IPS-18a (cell line): Measurements from ENCODE around the gene UGGT2.
"Not testable (repeated sequence)": the region's sequence is repeated elsewhere in the genome, so short reads cannot be mapped to it uniquely, and the experiment has no call there.

ENCODE experiments used
- H3K27ac ChIP-seq: one replicate; pipeline ENCODE4 v1.5.1; 2013; ENCODE audit warnings: low read length
- H3K27me3 ChIP-seq: one replicate; pipeline ENCODE4 v1.6.1; 2013; ENCODE audit warnings: mild to moderate bottlenecking, low read length; ENCODE audit not compliant: control insufficient read depth, insufficient read depth
- H3K36me3 ChIP-seq: one replicate; pipeline ENCODE4 v1.6.1; 2013; ENCODE audit warnings: low read depth, low read length; ENCODE audit not compliant: control insufficient read depth
- H3K4me1 ChIP-seq: one replicate; pipeline ENCODE4 v1.6.1; 2013; ENCODE audit warnings: low read depth, low read length; ENCODE audit not compliant: control insufficient read depth
- H3K4me3 ChIP-seq: one replicate; pipeline ENCODE4 v1.5.1; 2013; ENCODE audit warnings: low read length
- H3K9ac ChIP-seq: one replicate; pipeline ENCODE4 v1.6.1; 2013; ENCODE audit warnings: mild to moderate bottlenecking, low read length, moderate library complexity
- H3K9me3 ChIP-seq: one replicate; pipeline ENCODE4 v1.6.1; 2013; ENCODE audit warnings: low read depth, low read length; ENCODE audit not compliant: control insufficient read depth

The UGGT2 gene

DNA sequence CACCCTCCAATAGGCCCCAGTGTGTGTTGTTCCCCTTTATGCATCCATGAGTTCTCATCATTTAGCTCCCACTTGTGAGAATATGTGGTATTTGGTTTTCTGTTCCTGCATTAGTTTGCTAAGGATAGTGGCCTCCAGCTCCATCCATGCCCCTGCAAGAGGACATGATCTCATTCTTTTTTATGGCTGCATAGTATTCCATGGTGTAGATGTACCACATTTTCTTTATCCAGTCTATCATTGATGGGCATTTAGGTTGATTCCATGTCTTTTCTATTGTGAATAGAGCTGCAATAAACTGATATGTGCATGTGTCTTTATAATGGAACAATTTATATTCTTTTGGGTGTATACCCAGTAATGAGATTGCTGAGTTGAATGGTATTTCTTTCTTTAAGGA, 263.9 kb downstream of the UGGT2 start:
- H3K4me3 ChIP-seq, H3K9me3 ChIP-seq, H3K9ac ChIP-seq, H3K4me1 ChIP-seq, H3K27ac ChIP-seq, H3K27me3 ChIP-seq: not testable (repeated sequence)
- peaks cover 15% of the 10 kb centered on the region for H3K36me3 ChIP-seq

DNA sequence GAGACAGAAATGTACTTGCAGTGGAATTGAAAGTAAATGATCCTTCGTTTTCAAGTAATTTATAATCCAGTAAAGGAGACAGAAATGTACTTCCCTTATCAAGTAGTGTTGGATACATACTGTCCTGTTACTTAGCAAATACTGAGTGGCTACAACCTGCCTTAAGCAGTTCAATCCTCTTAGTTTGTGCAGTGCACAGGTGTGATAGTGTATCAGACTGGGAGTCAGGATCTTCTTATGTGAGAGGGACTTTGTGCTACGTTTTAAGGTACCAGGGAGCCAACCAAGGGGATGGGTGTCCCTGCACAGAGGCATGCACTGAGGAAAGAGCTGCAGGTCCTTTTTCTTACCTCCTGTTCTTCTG, 265.1 kb downstream of the UGGT2 start:
- Histone ChIP-seq H3K36me3 (peaks cover 15% of the 10 kb centered on the region), H3K9me3 (no peaks in the 10 kb centered on the region), H3K9ac (no peak overlapping the region), H3K27ac (no peak overlapping the region), H3K27me3 (no peaks in the 10 kb centered on the region), H3K4me1 (no peaks in the 10 kb centered on the region), H3K4me3 (no peak overlapping the region)

DNA sequence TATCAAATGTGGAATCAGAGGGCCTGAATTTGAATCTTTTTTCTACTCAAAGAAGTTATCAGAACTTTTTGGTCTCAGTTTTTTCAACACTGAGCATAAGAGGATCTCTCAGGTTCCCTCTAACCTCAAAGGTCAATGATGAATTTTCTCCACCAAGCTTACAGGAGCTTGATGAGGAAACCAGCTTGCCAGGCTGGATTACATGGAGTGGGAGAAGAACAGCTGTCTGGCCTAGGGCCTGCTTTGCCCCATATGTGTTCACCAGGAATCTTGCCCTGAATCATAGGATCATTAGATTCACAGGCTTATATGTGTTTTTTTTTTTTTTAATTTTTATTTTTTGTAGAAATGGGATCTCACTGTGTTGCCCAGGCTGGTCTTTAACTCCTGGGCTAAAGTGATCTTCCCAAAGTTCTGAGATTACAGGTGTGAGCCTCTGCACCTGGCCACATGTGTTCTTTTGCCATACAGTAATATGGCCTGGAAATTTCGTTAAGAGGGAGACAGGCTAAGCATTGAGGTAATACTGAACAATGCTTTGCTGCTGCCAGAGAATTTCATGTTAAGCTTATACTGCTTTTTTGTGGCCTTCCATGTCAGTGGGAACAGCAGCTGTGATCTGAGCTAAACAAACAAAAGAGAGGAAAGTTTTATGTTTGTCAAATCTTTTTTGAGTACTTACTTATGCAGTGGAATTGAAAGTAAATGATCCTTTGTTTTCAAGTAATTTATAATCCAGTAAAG, 265.7 kb downstream of the UGGT2 start:
- Histone ChIP-seq H3K36me3 (peaks cover 15% of the 10 kb centered on the region), H3K4me3 (no peak overlapping the region), H3K27me3 (no peaks in the 10 kb centered on the region), H3K4me1 (no peaks in the 10 kb centered on the region), H3K27ac (no peak overlapping the region), H3K9ac (no peak overlapping the region), H3K9me3 (no peaks in the 10 kb centered on the region)

DNA sequence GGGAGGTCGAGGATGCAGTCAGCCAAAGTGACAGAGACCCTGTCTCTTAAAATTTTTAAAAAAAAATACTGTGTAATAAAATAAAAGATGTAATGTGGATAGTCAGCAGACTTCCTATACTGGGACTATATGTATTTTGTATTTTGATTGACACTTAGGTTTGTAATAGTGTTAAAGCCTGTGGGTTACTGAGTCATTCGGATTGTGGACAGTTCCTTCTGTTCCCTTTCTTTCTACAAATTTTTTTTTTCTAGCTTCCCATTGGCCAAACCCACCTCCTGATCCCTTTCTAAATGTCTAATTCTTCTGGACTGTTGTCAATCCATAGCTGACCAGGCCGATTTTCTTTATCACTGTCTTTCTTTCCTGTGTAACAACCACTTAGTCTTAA, 268.3 kb downstream of the UGGT2 start:
- H3K9me3 ChIP-seq = no peaks in the 10 kb centered on the region
- H3K9ac ChIP-seq = no peak overlapping the region
- no peaks in the 10 kb centered on the region for H3K27me3 ChIP-seq
- H3K4me3 ChIP-seq = no peak overlapping the region
- H3K27ac ChIP-seq = no peak overlapping the region
- H3K4me1 ChIP-seq = no peaks in the 10 kb centered on the region
- H3K36me3 ChIP-seq = peaks cover 3% of the 10 kb centered on the region

DNA sequence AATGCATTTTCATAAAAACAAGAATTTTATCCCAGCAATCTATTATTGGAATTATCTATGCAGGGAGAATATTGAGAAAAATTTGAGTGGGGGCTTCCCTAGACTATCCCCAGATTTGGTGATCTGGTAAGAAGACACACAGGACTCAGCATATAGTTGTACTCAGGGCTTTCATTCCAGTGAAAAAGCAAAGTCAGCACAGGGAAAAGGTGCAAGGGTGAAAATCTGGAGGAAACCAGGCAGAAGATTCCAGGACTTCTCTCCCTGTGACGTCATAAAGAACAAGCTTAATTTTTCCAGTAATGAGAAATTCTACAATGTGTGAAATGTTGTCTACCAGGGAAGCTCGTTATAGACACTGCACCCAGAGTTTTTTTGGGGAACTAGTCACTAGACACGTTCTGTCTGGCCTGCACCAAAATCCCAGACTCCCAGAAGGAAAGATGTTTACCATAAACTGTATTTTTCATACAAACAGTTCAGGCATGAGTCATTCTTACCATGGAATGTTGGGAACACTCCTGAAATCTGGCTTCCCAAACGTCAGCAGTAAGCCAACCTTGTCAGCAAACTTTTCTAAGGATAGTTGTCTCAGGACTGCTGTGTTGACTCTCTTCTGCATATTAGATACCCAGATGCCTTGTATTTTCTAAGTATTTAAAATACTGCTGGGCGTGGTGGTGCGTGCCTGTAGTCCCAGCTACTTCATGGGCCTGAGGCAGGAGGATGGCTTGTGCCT, 268.9 kb downstream of the UGGT2 start:
- H3K27ac ChIP-seq = no peak overlapping the region
- H3K9me3 ChIP-seq = no peaks in the 10 kb centered on the region
- H3K4me1 ChIP-seq = no peaks in the 10 kb centered on the region

DNA sequence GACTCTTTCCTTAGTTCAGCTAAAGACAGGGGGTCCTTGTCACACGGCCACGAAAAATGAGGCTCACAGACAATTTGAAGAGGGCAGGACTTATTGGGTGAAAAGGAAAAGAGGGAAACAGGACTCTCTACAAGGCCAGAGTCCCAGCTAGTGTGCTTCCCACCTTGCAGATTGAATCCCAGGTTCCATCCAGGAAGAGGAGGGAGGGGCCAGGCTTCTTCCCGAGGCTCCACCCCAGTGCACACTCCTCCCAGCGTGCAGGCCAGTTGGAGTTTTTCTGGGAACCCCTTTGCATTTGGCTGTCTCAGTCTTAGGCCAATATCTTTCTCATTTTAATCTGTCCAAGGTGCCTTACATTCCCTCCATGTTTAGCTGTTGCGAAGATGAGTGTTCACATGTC, 269.5 kb downstream of the UGGT2 start:
- Histone ChIP-seq H3K4me3 (no peak overlapping the region), H3K27me3 (no peaks in the 10 kb centered on the region), H3K9ac (no peak overlapping the region), H3K36me3 (peaks cover 3% of the 10 kb centered on the region), H3K27ac (no peak overlapping the region), H3K4me1 (no peaks in the 10 kb centered on the region), H3K9me3 (no peaks in the 10 kb centered on the region)

More for the DNA sequence above, 268.9 kb downstream of the UGGT2 start:
- Histone ChIP-seq H3K27me3 (no peaks in the 10 kb centered on the region), H3K9ac (no peak overlapping the region), H3K4me3 (no peak overlapping the region), H3K36me3 (peaks cover 3% of the 10 kb centered on the region)

DNA sequence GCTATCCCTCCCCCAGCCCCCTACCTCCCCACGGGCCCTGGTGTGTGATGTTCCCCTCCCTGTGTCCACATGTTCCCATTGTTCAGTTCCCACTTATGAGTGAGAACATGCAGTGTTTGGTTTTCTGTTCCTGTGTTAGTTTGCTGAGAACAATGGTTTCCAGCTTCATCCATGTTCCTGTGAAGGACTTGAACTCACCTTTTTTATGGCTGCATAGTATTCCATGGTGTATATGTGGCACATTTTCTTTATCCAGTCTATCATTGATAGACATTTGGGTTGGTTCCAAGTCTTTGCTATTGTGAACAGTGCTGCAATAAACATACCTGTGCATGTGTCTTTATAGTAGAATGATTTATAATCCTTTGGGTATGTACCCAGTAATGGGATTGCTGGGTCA, 271.3 kb downstream of the UGGT2 start:
- H3K9ac ChIP-seq, H3K27ac ChIP-seq, H3K36me3 ChIP-seq, H3K9me3 ChIP-seq, H3K27me3 ChIP-seq, H3K4me1 ChIP-seq, H3K4me3 ChIP-seq: not testable (repeated sequence)

DNA sequence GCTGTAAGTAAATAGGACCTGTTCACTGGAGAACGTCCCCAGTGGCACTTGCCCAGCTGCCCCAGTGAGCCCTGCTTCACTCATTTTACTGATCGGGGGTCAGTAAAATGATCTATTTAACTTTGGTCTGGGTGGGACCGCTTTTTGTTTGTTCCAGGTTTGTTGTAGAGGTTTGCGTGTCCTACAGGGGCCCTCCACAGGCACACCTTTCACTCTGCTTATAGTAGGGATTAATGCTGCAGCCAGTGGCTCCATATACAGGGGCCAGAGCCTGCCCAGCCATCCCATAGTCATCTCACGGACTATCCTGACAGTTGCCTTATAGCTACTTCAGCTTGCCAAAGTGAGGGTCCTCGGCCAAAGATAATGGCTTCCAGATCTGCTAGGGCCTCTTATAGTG, 272.2 kb downstream of the UGGT2 start:
- H3K9ac ChIP-seq = no peak overlapping the region
- H3K27ac ChIP-seq = no peak overlapping the region
- no peak overlapping the region for H3K4me3 ChIP-seq
- H3K36me3 ChIP-seq = no peaks in the 10 kb centered on the region
- no peaks in the 10 kb centered on the region for H3K4me1 ChIP-seq
- H3K9me3 ChIP-seq = no peaks in the 10 kb centered on the region
- no peaks in the 10 kb centered on the region for H3K27me3 ChIP-seq

DNA sequence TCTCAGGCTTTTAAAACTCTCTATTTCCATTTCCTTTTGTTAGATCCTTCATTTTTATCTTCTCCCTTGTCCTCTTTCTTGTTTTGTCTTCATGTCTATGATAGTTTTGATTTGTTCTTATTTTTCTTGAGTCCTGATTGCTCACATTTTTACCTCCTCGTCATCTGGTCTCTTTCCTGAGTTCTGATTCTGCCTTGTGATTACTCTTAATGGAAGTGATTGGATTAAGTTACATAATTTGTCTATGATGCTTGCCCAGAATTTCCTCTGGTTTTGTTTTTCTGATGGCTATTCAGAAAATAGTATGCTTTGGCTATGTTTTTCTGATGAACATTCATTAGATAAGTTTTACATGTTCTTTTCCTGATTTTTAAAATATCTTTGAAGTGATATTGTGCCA, 273.7 kb downstream of the UGGT2 start:
- H3K9me3 ChIP-seq = no peaks in the 10 kb centered on the region
- no peak overlapping the region for H3K27ac ChIP-seq
- no peaks in the 10 kb centered on the region for H3K36me3 ChIP-seq

DNA sequence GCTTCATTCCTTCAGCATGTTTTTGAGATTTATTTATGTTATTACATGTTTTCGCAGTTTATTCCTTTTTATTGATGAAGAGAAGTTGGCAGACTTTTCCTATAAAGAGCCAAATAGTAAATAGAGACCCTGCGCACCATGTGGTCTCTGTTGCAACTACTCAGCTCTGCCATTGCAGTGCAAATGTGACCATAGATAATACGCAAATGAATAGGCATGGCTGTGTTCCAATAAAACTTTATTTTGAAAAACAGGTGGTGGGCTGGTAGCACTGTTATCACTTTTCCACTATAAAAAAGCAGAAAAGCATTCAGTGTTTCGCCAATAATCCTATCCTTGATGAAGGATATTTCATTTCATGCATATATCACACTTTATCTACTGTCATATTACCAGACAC, 281.3 kb downstream of the UGGT2 start:
- H3K9ac ChIP-seq = no peak overlapping the region

More for the DNA sequence above, 273.7 kb downstream of the UGGT2 start:
- Histone ChIP-seq H3K4me3 (no peak overlapping the region), H3K4me1 (no peaks in the 10 kb centered on the region), H3K9ac (no peak overlapping the region), H3K27me3 (no peaks in the 10 kb centered on the region)

DNA sequence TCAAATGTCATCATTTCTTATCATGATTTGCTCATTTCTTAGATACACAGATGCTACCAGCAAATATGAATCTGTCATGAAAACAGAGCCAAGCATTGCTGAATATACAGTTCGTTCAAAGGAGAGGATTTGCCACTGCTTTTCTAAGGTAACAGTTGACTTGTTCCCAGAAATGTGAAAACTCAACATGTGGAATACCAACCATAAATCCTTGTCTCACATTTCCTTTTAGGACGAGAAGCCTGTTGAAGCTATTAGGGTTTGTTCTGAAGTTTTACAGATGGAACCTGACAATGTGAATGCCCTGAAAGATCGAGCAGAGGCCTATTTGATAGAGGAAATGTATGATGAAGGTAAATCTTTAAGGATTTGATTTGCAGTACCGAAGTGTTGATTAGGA, 289.6 kb downstream of the UGGT2 start:
- Histone ChIP-seq H3K4me3 (no peak overlapping the region), H3K27me3 (no peaks in the 10 kb centered on the region), H3K36me3 (peaks cover 6% of the 10 kb centered on the region), H3K9me3 (no peaks in the 10 kb centered on the region), H3K27ac (no peak overlapping the region), H3K9ac (no peak overlapping the region), H3K4me1 (no peaks in the 10 kb centered on the region)

More for the DNA sequence above, 281.3 kb downstream of the UGGT2 start:
- no peaks in the 10 kb centered on the region for H3K9me3 ChIP-seq
- H3K27me3 ChIP-seq = no peaks in the 10 kb centered on the region
- H3K4me1 ChIP-seq = no peaks in the 10 kb centered on the region
- H3K27ac ChIP-seq = no peak overlapping the region
- no peaks in the 10 kb centered on the region for H3K36me3 ChIP-seq
- no peak overlapping the region for H3K4me3 ChIP-seq

DNA sequence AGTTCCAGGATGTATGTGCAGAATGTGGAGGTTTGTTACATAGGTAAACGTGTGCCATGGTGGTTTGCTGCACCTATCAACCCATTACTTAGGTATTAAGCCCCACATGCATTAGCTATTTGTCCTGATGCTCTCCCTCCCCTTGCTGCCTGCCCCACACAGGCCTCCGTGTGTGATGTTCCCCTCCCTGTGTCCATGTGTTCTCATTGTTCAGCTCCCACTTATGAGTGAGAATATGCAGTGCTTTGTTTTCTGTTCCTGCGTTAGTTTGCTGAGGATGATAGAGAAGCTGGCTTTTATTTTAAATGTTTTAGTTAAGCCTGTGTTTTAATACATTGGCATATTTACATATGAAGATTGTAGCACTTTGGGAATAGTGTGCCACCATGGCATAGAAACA, 290.6 kb downstream of the UGGT2 start:
- not testable (repeated sequence) for H3K27ac ChIP-seq, H3K9me3 ChIP-seq, H3K4me1 ChIP-seq, H3K27me3 ChIP-seq, H3K36me3 ChIP-seq, H3K9ac ChIP-seq, H3K4me3 ChIP-seq
